HS-27A (cell line): Measurements from ENCODE around the gene KLHL26.

Experiments used
- DNase-seq: peaks from one replicate; pipeline ENCODE4 v3.0.0-alpha.2; 2012; ENCODE audit warnings: low read depth, missing footprints

KLHL26 gene

DNA sequence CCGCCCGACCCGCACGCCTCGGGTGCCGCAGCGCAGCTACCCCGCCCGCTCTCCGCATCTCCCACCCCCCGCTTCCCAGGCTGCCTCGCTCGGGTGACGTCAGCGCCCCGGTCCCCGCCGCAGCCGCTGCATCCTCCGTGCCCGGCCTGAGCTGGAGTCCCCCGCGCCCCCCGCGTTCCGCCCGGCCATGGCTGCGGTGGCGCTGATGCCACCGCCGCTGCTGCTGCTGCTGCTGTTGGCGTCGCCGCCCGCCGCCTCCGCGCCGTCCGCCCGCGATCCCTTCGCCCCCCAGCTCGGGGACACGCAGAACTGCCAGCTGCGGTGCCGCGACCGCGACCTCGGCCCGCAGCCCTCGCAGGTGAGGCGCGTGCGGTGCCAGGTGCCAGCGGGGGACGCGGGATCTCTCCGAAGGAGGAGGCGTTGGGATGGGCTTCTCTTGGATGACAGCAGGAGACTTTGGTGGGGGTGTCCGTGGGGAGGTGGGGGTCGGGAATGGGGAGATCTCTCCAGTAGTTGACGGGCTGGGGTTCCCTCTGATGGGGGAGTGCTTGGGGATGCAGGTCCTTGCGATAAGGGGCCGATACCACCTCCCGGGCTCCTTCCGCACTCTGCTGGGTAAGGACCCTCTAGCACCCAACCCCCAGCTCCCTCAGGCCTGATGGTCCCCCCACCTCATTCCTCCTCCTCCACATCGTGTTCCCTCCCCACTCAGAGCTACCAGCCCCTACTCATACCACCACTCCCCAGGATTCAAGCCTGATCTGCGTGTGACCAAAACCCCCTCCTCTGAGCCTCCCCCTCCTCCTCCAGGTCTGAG is 23.8 kb upstream of the KLHL26 start, which contains the start of gene TMEM59L:
Gene TMEM59L (plus strand): TSS at position 99 of the 817 bp plus-strand sequence. CDS start 89 bp downstream, at position 188.
- DNase-seq: no peak

DNA sequence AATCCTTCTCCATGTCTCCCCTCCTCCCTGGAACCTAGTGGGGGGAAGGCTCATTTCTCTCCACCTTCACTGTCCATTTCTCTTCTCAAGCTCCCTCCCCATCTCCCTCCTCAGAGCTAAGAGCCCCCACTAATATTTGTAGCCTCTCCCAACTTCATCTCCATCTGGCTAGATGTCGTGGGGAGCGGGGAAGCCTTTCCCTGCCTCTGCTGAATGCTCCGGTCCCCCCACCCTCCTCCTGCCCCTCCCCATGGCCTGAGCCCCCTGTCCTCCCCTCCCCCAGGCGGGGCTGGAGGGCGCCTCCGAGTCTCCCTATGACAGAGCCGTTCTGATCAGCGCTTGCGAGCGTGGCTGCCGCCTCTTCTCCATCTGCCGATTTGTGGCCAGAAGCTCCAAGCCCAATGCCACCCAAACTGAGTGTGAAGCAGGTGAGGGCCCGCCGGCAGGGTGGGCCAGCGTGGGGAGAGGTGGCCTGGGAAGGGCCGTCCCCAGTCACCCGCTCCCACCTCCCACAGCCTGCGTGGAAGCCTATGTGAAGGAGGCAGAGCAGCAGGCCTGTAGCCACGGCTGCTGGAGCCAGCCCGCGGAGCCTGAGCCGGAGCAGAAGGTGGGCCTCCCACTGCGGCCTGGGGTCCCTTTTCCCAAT is 23.1 kb upstream of the KLHL26 start:
- DNase-seq: no peak

DNA sequence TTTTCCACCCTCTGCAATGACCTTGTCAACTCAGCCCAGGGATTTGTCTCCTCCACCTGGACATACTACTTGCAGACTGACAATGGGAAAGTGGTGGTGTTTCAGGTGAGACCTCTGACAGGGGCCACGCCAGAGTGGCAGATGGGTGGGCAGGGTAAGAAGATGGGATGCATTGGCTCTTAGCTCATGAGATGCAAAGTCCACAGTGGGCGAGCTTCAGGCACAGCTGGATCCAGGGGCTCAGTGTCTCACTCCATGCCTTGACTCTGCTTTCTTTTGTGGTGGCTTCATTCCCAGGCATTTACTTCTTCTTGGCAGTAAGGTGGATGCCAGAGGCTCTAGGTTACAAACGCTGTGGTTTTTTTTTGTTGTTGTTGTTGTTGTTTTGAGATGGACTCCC is 20.8 kb upstream of the KLHL26 start:
- DNase-seq: no peak

DNA sequence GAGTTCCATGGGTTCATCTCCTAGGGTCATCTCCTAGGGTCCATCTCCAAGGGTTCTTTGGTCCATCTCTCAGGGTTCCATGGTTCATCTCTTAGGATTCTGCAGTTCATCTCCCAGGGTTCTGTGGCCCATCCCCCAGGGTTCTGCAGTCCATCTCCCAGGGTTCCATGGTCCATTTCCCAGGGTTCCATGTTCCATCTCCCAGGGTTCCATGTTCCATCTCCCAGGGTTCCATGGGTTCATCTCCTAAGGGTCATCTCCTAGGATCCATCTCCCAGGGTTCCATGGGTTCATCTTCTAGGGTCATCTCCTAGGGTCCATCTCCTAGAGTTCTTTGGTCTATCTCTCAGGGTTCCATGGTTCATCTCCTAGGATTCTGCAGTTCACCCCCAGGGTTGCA is 19.3 kb upstream of the KLHL26 start:
- DNase-seq: no peak

DNA sequence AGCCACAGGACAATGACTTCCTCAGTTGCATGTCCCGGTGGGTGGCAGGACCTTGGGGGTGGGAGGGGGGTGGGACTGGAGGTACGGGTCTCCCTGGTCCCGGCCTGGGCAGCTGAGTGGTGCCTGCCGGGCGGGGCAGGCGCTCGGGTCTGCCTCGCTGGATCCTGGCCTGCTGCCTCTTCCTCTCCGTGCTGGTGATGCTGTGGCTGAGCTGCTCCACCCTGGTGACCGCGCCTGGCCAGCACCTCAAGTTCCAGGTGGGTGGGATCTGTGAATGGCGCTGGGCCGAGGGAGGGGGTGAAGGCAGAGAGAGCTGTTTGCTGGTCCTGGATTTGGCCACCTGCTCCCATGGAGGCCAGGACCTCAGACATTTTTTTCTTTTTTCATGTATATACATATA is 18.6 kb upstream of the KLHL26 start:
- DNase-seq: no peak

DNA sequence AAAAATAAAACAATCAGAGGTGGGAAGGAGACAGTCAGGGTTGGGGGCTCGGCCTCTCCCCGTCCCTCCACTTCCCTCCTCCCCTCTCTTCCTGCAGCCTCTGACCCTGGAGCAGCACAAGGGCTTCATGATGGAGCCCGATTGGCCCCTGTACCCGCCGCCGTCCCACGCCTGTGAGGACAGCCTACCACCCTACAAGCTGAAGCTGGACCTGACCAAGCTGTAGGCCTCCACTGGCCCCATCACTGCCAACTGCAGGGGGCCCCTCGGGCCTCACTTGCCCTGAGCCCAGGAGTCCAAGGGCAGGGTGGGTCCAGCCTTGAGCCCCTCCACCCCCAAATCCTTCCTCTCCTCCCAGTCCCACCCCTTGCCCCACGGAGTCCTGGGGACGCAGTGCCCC is 16.5 kb upstream of the KLHL26 start:
- DNase-seq: no peak

DNA sequence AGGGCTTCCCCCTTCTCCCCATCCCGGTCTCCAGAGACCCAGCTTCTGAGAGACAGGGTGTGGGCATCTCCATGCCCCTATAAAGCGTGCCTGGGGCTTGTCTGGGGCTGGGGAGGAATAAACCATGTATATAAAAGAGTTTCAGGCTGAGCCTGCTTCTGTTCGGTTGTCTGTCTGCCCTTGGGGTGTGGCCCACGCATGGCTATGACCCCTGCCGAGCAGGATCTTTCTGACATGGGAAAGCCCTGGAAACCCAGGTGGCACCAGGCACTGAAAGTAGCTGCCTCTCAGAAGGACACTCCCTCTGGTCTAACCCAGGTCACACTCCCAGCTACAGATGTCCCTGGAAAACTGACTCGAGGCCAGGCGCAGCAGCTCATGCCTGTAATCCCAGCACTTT is 15.9 kb upstream of the KLHL26 start:
- DNase-seq: no peak

DNA sequence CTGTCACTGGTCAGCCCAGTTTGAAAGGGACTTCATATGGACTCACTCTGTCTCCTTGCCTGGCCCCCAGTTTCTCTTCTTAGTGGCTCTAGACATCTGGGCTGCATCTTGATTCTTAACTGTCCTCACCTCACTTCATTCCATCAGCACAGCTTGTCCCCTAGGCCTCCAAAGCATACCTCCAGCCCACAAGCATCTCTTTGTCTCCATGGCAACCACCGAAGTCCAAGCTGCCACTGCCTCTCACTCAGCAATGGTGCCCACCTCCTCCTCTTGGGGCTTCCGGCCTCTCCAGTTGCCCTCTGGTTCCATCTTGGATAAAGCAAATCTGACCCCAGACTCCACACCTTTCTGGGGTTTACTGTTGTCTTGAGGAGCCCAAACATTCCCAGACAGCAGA is 9.9 kb upstream of the KLHL26 start:
- no peak for DNase-seq

DNA sequence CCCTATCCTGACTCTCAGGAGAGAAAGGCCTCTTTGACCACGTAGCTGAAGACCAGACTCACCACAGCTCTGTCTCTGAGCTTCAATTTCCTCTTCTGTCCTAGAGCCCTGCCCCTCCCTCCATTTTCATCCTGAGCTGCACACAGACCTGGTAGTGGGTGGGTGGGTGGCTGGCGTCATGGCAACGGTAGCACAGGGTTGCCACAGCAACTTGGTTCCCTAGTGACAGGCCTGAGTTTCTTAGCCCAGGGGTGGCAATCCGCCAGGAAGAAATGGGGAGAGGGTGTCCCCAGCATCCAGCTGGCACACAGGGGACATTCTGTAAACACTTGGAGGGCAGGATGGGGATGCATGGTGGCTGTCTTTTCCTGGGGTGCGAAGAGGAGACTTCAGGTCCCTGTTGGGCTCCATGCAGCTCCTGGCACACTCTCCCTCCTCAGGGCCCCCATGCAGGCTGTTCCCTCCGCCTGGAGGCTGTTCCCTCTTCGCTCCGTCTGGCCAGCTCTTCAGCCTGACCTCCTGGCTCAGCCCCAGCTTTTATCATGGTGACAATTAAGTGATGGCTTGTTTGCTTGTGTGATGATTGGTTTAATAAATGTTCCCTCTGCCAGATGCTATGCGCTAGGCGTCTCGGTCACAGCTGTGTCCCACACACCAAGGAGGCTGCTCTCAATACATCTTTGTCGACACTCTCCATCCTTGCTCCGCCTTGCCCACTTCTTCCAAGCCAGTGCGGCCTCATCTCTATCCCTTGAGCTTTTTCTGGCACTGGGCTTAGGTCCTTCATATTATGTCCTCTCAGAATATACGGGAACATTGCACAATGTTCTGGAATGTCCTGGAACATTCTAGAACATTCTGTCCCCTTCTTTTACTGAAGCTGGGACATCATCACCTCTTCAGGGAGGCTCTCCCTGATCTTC is 7.4 kb upstream of the KLHL26 start:
- no peak for DNase-seq

DNA sequence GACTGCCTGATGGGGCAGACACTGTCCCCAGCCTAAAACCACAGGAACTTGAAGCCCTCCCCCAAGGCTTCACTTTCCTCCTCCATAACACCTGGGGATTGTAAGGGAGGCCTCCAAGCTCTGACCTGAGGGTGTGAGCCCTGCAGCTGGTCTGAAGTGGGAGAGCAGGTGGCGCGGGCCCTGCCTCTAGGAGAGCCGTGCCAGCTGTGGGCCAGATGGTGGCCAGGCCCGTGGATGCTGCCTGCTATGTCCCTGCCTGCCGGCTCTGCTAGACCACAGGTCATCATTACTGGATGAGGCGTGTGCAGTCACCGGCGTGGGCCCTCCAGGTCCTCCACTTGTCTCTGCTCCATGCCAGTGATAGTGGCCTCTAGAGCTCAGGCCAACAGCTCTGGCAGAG is 3.5 kb upstream of the KLHL26 start:
- DNase-seq: no peak

DNA sequence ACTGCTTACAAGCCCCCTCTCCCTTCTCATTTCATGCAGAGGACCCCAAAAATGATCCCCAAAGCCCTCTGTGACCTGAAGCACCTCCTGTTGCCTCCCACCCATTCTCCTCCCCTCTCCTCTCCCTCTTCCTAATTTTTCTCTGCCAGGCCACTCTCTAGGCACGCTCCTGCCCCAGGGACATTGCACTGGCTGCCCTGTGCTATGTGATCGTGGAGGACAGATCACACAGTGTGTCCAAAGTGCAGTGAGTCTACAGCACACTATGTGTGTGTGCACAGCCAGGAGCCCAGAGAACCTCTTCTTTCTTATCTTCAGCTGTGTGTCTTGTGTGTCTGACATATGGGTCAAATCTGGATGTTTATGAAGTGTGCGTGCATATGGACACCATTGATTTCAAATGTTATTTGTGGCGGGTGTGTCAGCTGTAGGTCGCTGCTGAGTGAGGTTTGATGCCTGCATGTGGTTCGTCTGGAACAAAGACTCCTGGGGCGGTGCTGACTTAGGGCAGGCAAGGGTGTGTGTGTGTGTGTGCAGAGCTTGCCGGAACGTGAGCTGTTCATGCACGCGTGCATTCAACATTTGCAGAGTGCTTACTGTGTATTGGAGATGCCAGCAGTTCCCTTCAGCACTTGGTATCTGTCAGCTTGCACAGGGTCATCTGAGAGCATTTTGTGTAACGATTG is 2.1 kb upstream of the KLHL26 start:
- DNase-seq: no peak

DNA sequence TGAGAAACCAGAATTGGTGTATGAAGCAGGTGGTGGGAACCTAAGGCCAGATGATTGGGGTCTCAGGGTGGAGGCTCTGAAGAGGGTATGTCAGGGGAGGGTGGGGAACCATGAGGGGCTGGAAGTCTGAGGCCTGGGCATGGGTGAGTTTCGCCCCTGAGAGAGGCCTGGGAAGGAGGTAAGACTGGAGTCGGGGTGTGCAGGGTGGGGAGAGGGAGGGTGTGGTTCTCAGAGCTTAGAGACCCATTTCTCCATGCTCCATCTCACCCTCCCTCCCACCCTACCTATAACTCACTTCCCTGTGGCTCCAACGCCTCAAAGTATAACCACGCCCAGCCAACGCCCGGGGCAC is 1.0 kb upstream of the KLHL26 start:
- DNase-seq: no peak

DNA sequence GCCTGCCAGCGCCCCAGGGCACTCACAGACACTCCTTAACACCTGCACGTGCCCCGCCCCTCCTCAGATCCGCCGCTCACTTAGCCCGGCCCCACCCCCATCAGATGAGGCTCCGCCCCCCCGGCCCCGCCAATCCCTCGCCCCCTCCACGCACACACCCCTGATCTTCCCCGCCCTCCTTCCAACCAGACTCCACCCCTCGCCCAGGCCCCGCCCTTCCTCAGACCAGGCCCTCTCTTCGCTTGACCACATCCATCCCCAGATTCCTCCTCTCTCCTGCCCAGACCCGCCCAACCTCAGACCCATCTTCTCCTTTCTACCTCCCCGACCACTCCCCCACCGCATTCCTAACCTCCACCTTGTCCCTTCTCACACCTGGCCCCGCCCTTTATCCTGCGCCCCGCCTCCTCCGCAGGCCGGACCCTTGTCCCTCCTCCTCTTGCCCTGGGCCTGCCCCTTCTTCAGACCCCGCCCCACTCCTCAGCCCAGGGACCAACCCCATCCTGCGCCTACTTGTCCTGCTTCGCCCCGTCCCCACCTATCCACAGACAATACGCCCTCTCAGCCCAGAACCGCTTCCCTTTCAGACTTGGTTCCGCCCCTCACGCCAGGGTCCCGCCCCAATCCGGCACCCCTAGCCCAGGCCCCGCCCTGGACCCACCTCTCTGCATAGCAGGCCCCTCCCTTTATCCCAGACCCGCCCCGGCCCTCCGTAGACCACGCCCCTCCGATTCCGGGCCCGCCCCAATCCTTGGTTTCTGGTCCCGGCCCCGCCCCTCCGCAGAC is 452 bp upstream of the KLHL26 start:
- DNase-seq: peak; percentile 75

DNA sequence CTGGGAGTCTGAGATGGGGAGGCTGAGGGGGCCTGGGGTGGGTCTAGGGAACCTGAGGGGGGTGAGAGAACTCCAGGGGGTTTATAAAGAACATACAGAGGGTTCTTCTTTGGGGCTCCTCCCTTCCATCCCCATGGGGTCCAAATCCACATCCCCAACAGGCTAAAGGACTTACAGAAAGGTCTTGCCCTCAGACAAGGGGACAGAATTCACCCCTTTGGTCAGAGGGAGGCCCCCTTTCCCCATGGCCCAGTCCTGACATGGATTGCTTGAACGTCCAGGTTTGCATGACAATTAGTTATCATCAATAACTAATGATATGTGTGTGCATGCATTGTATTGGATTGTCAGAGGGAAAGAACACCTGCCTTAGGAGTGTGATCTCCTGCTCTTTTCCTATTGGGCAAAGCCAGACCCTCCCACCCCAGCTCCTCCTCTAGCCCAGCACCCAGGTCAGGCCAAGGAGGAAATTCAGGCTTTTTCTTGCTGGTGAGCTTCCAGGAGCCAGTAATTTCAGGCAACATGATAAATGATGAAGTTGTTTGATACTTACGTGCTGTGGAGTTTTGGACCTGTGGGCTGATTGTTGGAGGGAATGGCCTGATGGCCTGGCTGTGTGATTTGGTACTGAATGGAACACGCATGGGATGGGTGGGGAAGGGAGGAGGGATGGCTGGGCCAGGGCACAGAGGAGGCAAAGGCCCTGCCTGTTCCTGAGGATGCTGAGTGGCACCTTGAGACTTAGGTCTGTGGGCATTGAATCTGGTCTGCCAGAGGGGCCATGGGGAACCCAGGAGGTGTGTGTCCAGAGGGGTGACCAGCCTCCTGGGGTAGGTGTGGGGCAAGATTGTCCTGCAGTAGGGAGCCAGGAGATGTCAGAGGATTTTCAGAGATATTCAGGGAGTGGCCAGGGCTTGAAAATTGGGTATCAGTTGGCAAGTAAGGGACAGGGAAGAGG is 1.1 kb downstream of the KLHL26 start:
- DNase-seq: no peak

DNA sequence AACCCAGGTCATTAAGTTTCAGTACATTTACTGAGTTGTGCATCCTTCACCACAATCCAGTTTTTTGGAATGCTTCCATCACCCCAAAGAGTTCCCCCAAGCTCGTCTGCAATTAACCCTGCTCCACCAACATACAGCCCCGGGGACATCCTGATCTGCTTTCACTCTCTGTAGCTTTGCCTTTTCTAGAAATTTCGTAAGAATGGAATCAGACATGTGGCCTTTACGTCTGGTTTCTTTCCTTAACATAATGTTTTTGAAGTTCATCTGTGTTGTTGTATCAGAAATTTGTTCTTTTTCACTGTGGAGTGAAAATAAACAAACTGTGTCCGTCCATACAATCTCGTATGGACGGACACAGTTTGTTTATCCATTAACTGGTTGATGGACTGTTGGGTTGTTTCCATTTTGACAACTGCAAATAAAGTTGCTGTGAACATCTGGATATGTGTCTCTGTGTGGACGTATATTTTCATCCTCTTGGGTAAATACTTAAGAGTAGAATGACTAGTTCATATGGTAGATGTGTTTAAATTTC is 2.9 kb downstream of the KLHL26 start:
- no peak for DNase-seq

DNA sequence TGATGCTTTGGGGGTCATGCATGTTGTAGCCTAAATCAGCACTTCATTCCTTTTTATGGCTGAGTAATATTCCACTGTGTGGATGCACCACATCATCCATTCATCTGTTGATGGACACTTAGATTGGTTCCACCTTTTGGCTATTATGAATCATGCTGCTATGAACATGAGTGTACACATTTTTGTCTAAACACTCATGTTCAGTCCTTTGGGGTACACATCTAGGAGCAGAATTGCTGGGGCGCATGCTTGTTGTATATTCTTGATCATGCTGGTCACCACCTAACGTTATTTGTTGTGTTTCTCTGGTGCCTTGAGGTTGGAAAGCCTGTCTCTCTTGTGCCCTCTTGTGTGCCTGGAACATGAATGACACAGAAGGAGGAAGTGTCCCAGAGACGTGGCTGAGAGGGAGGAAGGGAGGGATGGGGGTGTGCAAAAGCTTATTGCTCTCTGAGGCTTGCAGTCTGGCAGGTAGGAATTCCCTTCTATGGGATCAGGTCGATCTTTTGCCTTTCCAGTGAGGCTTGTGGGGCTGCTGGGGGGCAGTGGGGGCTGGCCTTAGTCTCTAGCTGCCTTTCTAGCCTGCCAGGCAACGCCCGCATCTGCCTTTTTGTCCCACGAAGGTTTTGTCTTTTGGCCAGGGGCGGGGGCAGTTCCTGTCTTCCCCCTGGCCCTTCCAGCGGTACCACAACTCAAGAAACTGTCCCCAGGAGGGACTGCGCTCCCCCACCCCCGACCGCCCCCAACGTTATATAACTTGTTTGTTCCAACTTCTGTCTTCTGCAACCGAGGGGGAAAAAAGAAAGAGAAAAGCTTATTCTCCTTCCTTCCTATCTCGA is 7.6 kb downstream of the KLHL26 start:
- DNase-seq: no peak

DNA sequence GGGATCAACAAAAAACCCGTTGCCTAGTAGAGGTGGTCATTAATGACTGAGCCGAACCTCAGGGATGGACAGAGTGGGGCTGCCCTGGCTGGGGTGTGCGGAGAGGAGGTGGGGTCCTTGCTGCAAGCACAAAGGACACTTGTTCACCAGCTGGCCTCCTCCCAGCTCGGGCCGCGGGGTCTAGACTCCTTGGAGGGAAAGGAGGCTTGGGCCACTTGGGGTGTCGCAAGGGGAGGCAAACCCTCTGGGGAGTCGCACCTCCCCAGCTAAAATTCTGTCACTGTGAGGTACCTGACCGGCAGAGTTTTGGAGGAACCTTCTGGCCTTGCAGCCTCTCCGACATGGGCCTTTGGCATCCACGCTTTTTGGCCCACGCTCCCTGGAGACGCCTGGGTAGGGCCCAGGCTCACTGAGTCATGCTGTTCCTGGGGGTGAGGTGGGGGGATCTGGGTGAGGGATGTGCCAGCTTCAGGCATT is 8.2 kb downstream of the KLHL26 start:
- no peak for DNase-seq

DNA sequence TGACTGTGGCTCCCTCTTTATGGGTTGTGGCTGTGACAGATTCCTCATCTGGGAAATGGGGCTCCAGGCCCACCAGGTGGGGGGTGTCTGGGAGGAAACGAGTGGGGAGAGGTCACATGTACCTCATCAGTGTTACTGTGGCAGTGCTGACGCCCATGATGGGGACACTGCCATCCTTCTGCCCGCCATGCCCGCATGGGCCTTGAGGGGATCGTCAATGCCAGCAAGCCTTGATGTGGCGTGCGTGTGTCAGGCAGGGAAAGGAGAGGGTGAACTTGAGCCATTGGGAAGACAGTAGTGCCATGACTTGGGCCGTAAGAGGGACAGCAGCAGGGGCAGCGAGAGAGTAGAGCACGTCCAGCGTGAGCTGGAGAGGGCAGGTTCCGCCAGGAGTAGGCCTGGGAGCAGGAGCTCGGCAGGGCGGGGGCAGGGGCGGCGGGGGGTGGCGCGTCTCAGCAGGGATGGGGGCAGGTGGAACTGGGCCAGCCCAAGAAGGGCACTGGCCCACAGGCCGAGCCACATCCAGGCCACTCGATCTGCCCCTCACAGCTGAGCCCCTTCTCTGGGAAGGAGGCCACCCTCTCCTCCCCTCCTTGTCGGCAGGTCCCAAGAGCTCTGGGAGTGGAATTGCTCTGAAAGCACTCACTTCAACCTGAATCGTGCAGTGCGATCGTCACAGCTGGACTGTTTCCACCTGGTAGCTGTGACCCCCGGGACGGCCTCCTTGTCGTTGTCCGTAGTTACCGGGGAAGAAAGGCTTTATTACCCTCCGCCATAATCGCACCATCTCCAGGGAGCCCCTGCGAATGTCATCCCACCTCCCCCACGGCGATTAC is 9.9 kb downstream of the KLHL26 start:
- no peak for DNase-seq
